Fibroblast of lung (primary cell): Measurements from ENCODE around the gene CCNF. TPM values are rescaled to one million over a fixed set of nuclear protein-coding genes. Genes with fewer than 3 reads are reported as not detected.

ENCODE experiments used
- DNase-seq, 2 donors: peaks; one replicate each; pipeline versions ENCODE4 v3.0.0 to v3.0.0-alpha.2; 2010; ENCODE audit warnings: low read depth in 2 of 2
- H2AFZ ChIP-seq: 2 replicates; pipeline ENCODE4 v1.5.1; 2012; ENCODE audit warnings: low read length, control low read depth, inconsistent platforms
- H3K27ac ChIP-seq: 2 replicates; pipeline ENCODE4 v1.5.1; 2011; ENCODE audit warnings: low read length, control low read depth; ENCODE audit not compliant: insufficient read depth
- H3K27me3 ChIP-seq: 2 replicates; pipeline ENCODE4 v1.5.1; 2011; ENCODE audit warnings: mild to moderate bottlenecking, low read length; ENCODE audit not compliant: control insufficient read depth, insufficient read depth
- H3K36me3 ChIP-seq: 2 replicates; pipeline ENCODE4 v1.5.1; 2011; ENCODE audit warnings: low read length; ENCODE audit not compliant: control insufficient read depth, insufficient read depth
- H3K4me1 ChIP-seq: 2 replicates; pipeline ENCODE4 v1.5.1; 2011; ENCODE audit warnings: low read length; ENCODE audit not compliant: control insufficient read depth, insufficient read depth; ENCODE audit errors: extremely low read depth
- H3K4me2 ChIP-seq: 2 replicates; pipeline ENCODE4 v1.5.1; 2011; ENCODE audit warnings: low read length, control low read depth; ENCODE audit not compliant: insufficient read depth; ENCODE audit errors: extremely low read depth
- H3K4me3 ChIP-seq, 4 experiments: fragments of 200-600 bp in 1 of 4; sonication (generic) in 1 of 4; replicated peaks in 1 of 4; 2 replicates each; pipeline ENCODE4 v1.5.1; 2011 to 2016; ENCODE audit warnings: low read length in 4 of 4, low read depth in 3 of 4, mild to moderate bottlenecking in 3 of 4, control low read depth in 2 of 4, inconsistent platforms in 1 of 4, mixed read lengths in 1 of 4; ENCODE audit not compliant: insufficient read depth in 1 of 4; ENCODE audit errors: control extremely low read depth in 1 of 4
- H3K79me2 ChIP-seq: 2 replicates; pipeline ENCODE4 v1.5.1; 2012; ENCODE audit warnings: mild to moderate bottlenecking, low read length, inconsistent platforms; ENCODE audit not compliant: control insufficient read depth, insufficient read depth
- H3K9ac ChIP-seq: 2 replicates; pipeline ENCODE4 v1.5.1; 2011; ENCODE audit warnings: mild to moderate bottlenecking, low read length, control low read depth; ENCODE audit not compliant: insufficient read depth
- H3K9me3 ChIP-seq: 2 replicates; pipeline ENCODE4 v1.5.1; 2012; ENCODE audit warnings: low read depth, low read length; ENCODE audit not compliant: control insufficient read depth, insufficient read depth
- H4K20me1 ChIP-seq: 2 replicates; pipeline ENCODE4 v1.5.1; 2011; ENCODE audit warnings: low read length; ENCODE audit not compliant: control insufficient read depth, insufficient read depth; ENCODE audit errors: extremely low read depth
- EZH2 ChIP-seq: IDR thresholded peaks from 2 replicates; pipeline ENCODE4 v1.5.1; 2012; ENCODE audit warnings: low read length, control low read depth, mild to moderate bottlenecking; ENCODE audit errors: missing control alignments
- polyA plus RNA-seq, 2 donors: library from polyadenylated mRNA; depleted of rRNA in 1 of 2; stranded (reverse) in 1 of 2; unstranded in 1 of 2; fragments of >200 nt; gene quantifications; 2 replicates each; pipeline ENCODE4 v1.2.1, GENCODE V29; 2011 to 2012; ENCODE audit warnings: missing spikeins in 1 of 2
- total RNA-seq: library from RNA; depleted of rRNA; stranded (reverse); fragments of >200 nt; gene quantifications from 2 replicates; pipeline ENCODE4 v1.2.1, GENCODE V29; 2014
- TF ChIP-seq, protein P1 (sequence below), 2 donors: IDR thresholded peaks in 1 of 2; conservative IDR thresholded peaks in 1 of 2; 1 replicate in 1 of 2; 2 replicates in 1 of 2; pipeline ENCODE4 v1.5.1; 2011 to 2012; ENCODE audit warnings: low read length in 2 of 2, control low read depth in 1 of 2, inconsistent platforms in 1 of 2, low read depth in 1 of 2, mild to moderate bottlenecking in 1 of 2

CCNF gene
- total and polyA plus RNA-seq, 2 donors (not counting 1 experiment from before 2014, with no cell fraction given), result 3.8 to 7.3 TPM

GRCh38 chr16:2428784-2429033 lies 538 bp upstream of the CCNF start:
- no peak for DNase-seq
- TF ChIP-seq, protein P1, sequence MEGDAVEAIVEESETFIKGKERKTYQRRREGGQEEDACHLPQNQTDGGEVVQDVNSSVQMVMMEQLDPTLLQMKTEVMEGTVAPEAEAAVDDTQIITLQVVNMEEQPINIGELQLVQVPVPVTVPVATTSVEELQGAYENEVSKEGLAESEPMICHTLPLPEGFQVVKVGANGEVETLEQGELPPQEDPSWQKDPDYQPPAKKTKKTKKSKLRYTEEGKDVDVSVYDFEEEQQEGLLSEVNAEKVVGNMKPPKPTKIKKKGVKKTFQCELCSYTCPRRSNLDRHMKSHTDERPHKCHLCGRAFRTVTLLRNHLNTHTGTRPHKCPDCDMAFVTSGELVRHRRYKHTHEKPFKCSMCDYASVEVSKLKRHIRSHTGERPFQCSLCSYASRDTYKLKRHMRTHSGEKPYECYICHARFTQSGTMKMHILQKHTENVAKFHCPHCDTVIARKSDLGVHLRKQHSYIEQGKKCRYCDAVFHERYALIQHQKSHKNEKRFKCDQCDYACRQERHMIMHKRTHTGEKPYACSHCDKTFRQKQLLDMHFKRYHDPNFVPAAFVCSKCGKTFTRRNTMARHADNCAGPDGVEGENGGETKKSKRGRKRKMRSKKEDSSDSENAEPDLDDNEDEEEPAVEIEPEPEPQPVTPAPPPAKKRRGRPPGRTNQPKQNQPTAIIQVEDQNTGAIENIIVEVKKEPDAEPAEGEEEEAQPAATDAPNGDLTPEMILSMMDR (conservative IDR thresholded peaks at IDR 0.05 in 1 of 2, IDR thresholded peaks at IDR 0.05 in 1 of 2; ENCODE audit: low read depth in 1 of 2, low read length in 2 of 2), result no peak
- TF ChIP-seq EZH2, result no peak
- no peaks in the 10 kb centered on the region for H3K27me3 ChIP-seq
- H3K4me1 ChIP-seq, result peaks cover 7% of the 10 kb centered on the region
- peak overlapping the region; percentile 90 for H3K4me2 ChIP-seq
- H2AFZ ChIP-seq, result peak overlapping the region; percentile 86
- H4K20me1 ChIP-seq, result no peaks in the 10 kb centered on the region
- H3K9ac ChIP-seq, result peak overlapping the region; percentile 85
- peaks cover 10% of the 10 kb centered on the region for H3K36me3 ChIP-seq
- H3K79me2 ChIP-seq, result peaks cover 32% of the 10 kb centered on the region
- H3K9me3 ChIP-seq, result no peaks in the 10 kb centered on the region
- peak overlapping the region; percentile 52 to 77 (median 68) for H3K4me3 ChIP-seq
- peak overlapping the region; percentile 90 for H3K27ac ChIP-seq

GRCh38 chr16:2429771-2430663 lies 770 bp downstream of the CCNF start:
- Histone ChIP-seq H3K79me2 (peaks cover 32% of the 10 kb centered on the region), H3K9ac (peak overlapping the region; percentile 66), H3K9me3 (no peaks in the 10 kb centered on the region), H3K4me3 (peak overlapping the region; percentile 65 to 76 (median 75)), H2AFZ (peak overlapping the region; percentile 55), H3K4me1 (peaks cover 7% of the 10 kb centered on the region), H3K27ac (peak overlapping the region; percentile 61), H3K36me3 (peaks cover 12% of the 10 kb centered on the region), H3K27me3 (no peaks in the 10 kb centered on the region), H4K20me1 (no peaks in the 10 kb centered on the region), H3K4me2 (peak overlapping the region; percentile 96)
- TF ChIP-seq, protein P1 (conservative IDR thresholded peaks at IDR 0.05 in 1 of 2, IDR thresholded peaks at IDR 0.05 in 1 of 2; ENCODE audit: low read depth in 1 of 2, low read length in 2 of 2), result peak in 1 of 2 donors; percentile 23
- no peak for TF ChIP-seq EZH2
- peak; percentile 9 to 36 for DNase-seq

GRCh38 chr16:2432286-2432685 lies 3.0 kb downstream of the CCNF start:
- Histone ChIP-seq H3K79me2 (peaks cover 32% of the 10 kb centered on the region), H3K4me1 (peaks cover 7% of the 10 kb centered on the region), H3K27ac (no peak overlapping the region), H4K20me1 (no peaks in the 10 kb centered on the region), H3K9me3 (no peaks in the 10 kb centered on the region), H3K4me2 (no peak overlapping the region), H3K27me3 (no peaks in the 10 kb centered on the region), H3K4me3 (no peak overlapping the region), H2AFZ (no peak overlapping the region), H3K36me3 (peaks cover 24% of the 10 kb centered on the region), H3K9ac (no peak overlapping the region)
- no peak for TF ChIP-seq EZH2
- TF ChIP-seq, protein P1 (conservative IDR thresholded peaks at IDR 0.05 in 1 of 2, IDR thresholded peaks at IDR 0.05 in 1 of 2; ENCODE audit: low read depth in 1 of 2, low read length in 2 of 2), result peak in 1 of 2 donors; percentile 11
- DNase-seq, result no peak
